SK-N-SH treated with all-trans-retinoic acid at 6 μM for 48 hours (cell line): Measurements from ENCODE around the gene HTT.

Experiments used
- ARNTL ChIP-seq: fragments of 450-650 bp; formaldehyde crosslinking; IDR thresholded peaks from 2 replicates; pipeline ENCODE4 v1.5.0; 2020; ENCODE audit warnings: low read depth, mild to moderate bottlenecking, moderate library complexity, borderline replicate concordance
- CREB5 ChIP-seq: fragments of 250-450 bp; sonication (Bioruptor Pico); IDR thresholded peaks from 2 replicates; pipeline ENCODE4 v1.5.1; 2020; ENCODE audit warnings: low read depth, mild to moderate bottlenecking, moderate library complexity
- OSR1 ChIP-seq: fragments of 250-450 bp; sonication (Bioruptor Pico); IDR thresholded peaks from 2 replicates; pipeline ENCODE4 v1.8.0; 2022; ENCODE audit warnings: moderate library complexity, mild to moderate bottlenecking, inconsistent platforms
- POU6F1 ChIP-seq: fragments of 250-450 bp; sonication (Bioruptor Pico); IDR thresholded peaks from 2 replicates; pipeline ENCODE4 v1.8.0; 2021; ENCODE audit warnings: low read depth, mild to moderate bottlenecking, moderate library complexity, borderline replicate concordance
- TSHZ2 ChIP-seq: fragments of 250-450 bp; sonication (Bioruptor Pico); IDR thresholded peaks from 2 replicates; pipeline ENCODE4 v1.5.0; 2020; ENCODE audit warnings: mild to moderate bottlenecking, moderate library complexity
- ZNF565 ChIP-seq: fragments of 450-650 bp; formaldehyde crosslinking; conservative IDR thresholded peaks from 2 replicates; pipeline ENCODE4 v1.5.0; 2020; ENCODE audit warnings: low read depth, mild to moderate bottlenecking, moderate library complexity

DNA sequence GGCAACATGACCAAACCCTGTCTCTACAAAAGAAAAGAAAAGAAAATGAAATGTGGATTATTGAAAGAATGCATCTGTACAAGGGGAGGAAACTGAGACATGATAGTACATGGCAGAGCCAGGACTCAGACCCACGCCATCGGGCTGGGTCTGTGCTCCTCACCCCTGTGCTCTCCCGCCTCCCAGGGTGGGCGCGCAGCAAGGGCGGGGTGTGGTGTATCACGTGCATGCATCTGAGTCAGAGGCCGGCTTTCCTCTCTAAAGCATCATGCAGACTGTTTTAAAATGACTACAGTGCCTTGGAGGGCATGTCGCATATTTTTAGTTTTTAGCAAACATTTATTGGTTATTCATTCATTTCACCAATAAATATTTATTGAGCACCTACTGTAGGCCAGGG, 47.9 kb upstream of the HTT start:
- no peak for TF ChIP-seq POU6F1 (CRISPR knock-in tag)
- no peak for TF ChIP-seq ZNF565
- no peak for TF ChIP-seq CREB5 (CRISPR knock-in tag)
- TF ChIP-seq OSR1, result no peak
- TF ChIP-seq TSHZ2 (CRISPR knock-in tag), result no peak
- no peak for TF ChIP-seq ARNTL (CRISPR knock-in tag)
